GM12892 (cell line): ENCODE data around the gene CD19.

Experiments used
- POLR2A ChIP-seq: IDR thresholded peaks from 2 replicates; pipeline ENCODE4 v1.6.1; 2011; ENCODE audit warnings: low read depth, low read length, control low read depth
- TAF1 ChIP-seq: IDR thresholded peaks from 2 replicates; pipeline ENCODE4 v1.6.1; 2011; ENCODE audit warnings: low read depth, mild to moderate bottlenecking, control low read depth, low read length, borderline replicate concordance

GRCh38 chr16:28898942-28899341, 32.8 kb upstream of the CD19 start:
- TF ChIP-seq POLR2A (no peak), TAF1 (no peak)
